ENCODE results near the gene SLC35F3.

- TF ChIP-seq POLR2AphosphoS5 (IDR thresholded peaks at IDR 0.05; ENCODE audit: low read depth, low read length): no peak
- TF ChIP-seq, protein P1, sequence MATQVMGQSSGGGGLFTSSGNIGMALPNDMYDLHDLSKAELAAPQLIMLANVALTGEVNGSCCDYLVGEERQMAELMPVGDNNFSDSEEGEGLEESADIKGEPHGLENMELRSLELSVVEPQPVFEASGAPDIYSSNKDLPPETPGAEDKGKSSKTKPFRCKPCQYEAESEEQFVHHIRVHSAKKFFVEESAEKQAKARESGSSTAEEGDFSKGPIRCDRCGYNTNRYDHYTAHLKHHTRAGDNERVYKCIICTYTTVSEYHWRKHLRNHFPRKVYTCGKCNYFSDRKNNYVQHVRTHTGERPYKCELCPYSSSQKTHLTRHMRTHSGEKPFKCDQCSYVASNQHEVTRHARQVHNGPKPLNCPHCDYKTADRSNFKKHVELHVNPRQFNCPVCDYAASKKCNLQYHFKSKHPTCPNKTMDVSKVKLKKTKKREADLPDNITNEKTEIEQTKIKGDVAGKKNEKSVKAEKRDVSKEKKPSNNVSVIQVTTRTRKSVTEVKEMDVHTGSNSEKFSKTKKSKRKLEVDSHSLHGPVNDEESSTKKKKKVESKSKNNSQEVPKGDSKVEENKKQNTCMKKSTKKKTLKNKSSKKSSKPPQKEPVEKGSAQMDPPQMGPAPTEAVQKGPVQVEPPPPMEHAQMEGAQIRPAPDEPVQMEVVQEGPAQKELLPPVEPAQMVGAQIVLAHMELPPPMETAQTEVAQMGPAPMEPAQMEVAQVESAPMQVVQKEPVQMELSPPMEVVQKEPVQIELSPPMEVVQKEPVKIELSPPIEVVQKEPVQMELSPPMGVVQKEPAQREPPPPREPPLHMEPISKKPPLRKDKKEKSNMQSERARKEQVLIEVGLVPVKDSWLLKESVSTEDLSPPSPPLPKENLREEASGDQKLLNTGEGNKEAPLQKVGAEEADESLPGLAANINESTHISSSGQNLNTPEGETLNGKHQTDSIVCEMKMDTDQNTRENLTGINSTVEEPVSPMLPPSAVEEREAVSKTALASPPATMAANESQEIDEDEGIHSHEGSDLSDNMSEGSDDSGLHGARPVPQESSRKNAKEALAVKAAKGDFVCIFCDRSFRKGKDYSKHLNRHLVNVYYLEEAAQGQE (IDR thresholded peaks at IDR 0.05; ENCODE audit: insufficient read depth in 1 of 2, low read depth in 2 of 2, low read length in 2 of 2): no peak
- no peak for TF ChIP-seq TAF1 (IDR thresholded peaks at IDR 0.05; ENCODE audit: borderline replicate concordance, insufficient read depth, low read length)
- TF ChIP-seq SIN3A (IDR thresholded peaks at IDR 0.05; ENCODE audit: borderline replicate concordance, insufficient read depth, low read length): no peak
- no peak for TF ChIP-seq FOXP2 (optimal IDR thresholded peaks at IDR 0.05; ENCODE audit: borderline replicate concordance, extremely low read depth, extremely low read length, insufficient read depth)
Observed at GRCh38 chr1:234315091-234315541, 410.6 kb downstream of the SLC35F3 start.

Data from PFSK-1 (cell line).